Stimulated activated CD4-positive, alpha-beta T cell treated with anti-CD3 and anti-CD28 coated beads, Interleukin-1b, Interleukin-23, amount 100 ng/mL, for 4 hours (primary cell): Measurements from ENCODE around the gene SLC16A7.
"Not testable (repeated sequence)": the region's sequence is repeated elsewhere in the genome, so short reads cannot be mapped to it uniquely, and the experiment has no call there.

Source experiments
- DNase-seq, 2 donors: peaks; one replicate each; pipeline ENCODE4 v3.0.0-alpha.2; 2020; ENCODE audit warnings: low read depth in 2 of 2

The SLC16A7 gene

DNA sequence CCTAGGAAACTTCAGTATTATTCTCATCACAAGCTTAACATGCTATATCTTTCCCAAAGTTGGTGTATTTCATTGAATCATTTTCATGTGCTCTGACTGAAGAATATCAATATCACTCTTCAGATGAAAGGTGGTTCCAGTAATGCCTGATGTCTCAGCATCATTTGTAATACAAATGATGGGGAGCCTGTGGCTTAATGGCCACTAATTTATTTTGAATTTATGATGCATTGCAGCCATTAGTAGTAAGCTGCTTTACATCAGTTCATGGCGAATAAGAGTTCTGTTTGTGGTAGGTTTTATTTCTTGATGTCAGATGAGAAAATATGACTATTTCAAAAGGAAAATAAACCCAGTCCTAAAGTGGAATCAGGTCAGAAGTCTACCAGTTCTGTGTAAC is 139.4 kb downstream of the SLC16A7 start:
- DNase-seq: no peak

DNA sequence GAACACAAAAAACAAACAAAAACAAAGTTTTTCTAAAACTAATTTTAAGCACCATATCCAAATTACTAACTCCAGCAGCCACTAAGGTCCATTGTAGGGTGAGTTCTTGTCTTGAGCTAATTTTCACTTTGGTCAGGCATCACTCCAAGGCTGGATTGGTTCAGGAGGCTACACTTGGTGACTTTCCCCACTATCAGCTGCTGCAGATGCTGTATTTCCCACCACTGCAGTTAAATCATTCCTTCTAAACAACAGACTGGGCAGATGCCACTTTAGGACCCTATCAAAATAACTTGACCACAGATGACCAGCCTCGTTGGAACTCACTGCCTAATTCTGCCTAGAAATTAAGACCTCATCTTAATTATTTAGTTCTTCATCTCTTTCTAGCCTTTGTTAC is 140.5 kb downstream of the SLC16A7 start:
- DNase-seq: no peak

DNA sequence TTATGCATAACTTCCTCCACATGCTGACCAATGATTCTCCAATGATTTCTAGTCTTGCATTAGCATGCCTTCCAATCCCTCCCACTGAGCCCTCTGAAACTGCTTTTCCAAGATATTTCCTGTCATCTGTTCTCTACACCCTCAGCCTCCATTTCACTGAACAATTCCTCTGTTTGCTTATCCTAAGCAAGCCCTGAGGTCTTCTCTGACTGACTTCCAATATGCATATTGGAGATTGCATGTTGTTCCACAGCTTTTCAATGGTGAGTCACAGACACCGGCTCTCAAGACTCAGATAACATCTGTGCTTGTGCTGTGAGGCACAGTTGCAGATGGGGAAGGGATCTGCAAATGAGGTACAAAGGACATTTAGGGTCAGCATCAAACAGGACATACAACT is 141.0 kb downstream of the SLC16A7 start:
- DNase-seq: no peak

GRCh38 chr12:59737725-59738463 is 142.1 kb downstream of the SLC16A7 start:
- DNase-seq: no peak

GRCh38 chr12:59742841-59743240 is 147.0 kb downstream of the SLC16A7 start:
- no peak for DNase-seq

GRCh38 chr12:59744564-59744963 is 148.7 kb downstream of the SLC16A7 start:
- DNase-seq: no peak

- DNase-seq: not testable (repeated sequence)
These were observed 155.3 kb downstream of the SLC16A7 start for GRCh38 chr12:59751091-59751490.

DNA sequence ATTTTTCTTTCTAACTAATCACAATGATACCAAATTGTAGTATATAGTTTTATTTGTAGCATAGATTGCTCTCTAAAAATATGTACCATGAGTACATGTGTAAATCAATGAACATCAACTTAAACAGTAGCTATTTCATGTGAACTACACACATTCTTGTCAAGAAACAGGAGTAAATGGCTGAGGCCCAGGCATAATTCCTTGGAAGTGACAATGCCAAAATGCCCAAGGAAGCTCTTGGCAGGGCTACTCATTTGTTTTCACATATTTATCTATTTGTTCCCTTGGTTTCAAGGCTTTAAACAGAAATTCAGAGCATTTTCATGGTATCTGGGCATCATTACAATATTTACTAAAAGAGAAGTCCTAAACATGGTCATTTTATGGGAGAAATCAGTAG is 165.7 kb downstream of the SLC16A7 start:
- no peak for DNase-seq

GRCh38 chr12:59763835-59764234 is 168.0 kb downstream of the SLC16A7 start:
- no peak for DNase-seq

DNA sequence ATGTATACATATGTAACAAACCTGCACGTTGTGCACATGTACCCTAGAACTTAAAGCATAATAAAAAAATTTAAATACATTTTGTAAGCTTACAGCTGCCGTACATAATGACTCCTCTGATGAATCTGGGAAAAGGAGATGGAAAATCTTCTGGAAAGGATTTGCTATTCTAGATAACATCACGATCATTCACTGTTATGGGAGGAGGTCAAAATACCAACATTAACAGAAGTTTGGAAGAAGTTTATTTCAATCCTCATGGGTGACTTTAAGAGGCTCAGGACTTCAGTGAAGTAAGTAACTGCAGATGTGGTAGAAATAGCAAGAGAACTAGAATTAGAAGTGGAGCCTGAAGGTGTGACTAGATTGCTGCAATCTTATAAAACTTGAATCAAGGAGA is 172.2 kb downstream of the SLC16A7 start:
- DNase-seq: no peak

DNA sequence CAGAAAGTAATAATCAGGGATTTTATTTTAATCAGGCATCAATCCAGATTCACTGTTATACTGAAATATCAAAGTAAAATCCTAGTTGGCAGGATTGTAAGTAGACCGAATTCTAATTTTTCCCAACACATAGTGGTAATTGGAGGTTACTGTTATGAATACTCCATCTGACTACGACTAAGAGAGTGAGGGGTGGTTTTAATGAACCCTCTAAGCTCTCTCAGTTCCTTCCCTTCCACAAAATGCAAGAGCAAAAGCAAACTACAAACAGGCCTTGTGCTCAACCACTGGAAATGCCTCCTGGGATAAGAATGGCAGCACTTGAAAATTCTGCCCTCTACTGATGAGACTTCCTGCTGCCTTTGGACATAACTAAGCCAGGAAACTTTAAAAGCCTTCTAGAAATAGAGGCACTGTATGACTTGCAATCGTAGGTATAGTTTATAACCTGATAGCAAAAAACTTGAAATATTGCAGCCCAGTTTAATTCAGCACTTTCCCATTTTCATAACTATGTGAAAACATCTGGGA is 184.8 kb downstream of the SLC16A7 start:
- DNase-seq: no peak

- no peak for DNase-seq
These were observed 191.8 kb downstream of the SLC16A7 start for GRCh38 chr12:59787610-59788009.

DNA sequence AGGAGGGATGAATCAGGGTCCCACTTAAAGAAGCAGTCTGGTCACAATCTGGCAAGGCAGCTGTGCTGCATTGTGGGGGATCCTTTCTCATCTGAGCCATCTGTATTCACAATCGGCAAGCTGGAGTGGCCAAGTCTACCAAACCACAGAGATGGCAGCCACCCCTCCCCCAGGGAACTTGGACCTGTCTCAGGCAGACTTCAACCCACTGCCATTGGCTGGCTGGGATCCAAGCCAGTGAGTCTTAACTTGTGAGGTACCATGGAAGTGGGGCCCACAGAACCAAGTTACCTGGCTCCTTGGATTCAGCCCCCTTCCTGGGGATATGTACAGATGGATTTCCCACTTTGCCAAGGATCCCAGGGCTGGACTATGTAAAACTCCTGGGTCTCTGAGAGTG is 196.8 kb downstream of the SLC16A7 start:
- DNase-seq: no peak

DNA sequence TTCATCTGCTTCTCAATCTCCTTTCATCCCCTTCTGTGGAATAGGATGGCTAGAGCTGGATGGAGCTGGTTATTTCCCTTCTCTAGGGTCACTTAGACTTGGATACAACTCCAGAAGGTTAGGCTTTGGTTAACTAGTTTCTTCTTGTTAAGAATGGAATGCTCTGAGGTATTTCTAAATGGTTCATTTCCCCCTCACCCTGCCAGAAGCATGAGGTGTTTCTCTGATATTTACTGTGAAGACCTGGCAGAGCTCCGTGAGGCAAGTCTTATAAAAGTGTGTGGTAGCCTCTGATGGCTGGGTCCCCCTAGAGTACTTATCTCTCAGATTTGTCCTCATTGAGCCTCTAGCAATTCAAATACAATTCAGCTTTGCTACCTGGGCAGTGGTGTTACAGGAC is 207.9 kb downstream of the SLC16A7 start:
- no peak for DNase-seq

DNA sequence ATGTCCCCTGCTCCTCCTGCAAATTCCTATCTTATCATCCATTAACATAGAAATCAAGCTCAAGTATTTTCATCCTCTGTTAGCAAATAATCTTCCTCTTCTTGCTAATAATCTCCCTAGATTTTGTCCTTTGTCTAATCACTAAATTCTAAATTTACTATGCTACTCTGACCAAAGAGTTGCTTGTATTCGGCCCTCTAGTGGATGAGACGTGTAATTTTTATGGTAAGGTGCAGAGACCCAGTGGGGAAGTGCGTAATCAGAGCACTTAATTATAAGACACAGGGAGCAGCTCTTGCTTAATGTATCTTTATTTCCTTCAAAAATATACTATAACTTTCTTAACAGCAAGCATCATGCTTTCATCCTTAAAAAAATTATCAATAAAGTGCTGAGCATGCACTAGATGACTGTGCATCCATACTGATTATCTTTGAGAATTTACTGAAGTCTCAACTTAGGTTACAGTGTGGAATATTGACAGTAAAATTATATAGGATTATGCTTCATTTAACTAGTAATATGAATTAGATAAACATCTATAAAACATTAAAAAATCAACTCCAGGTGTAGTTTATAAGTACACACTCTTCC is 212.6 kb downstream of the SLC16A7 start:
- DNase-seq: peak in 1 of 2 donors; percentile 2

DNA sequence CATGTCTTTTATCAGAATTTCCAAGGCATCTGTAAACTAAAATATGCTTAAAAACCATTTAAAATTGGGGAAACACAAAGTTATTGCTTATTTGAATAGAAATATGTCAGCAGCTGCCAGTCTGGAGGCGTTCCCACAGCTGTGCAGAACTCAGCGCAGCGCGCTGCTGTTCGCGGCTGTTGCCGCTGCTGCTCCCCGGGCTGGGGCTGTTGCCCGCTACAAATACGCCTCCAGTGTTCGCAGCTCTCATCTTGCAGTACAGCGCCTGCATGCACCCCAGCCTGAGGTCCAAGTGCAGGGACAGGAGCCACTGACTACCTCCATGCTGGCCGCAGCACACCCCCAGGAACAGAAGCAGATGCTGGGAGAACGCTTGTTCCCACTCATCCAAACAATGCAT is 216.2 kb downstream of the SLC16A7 start:
- no peak for DNase-seq

DNA sequence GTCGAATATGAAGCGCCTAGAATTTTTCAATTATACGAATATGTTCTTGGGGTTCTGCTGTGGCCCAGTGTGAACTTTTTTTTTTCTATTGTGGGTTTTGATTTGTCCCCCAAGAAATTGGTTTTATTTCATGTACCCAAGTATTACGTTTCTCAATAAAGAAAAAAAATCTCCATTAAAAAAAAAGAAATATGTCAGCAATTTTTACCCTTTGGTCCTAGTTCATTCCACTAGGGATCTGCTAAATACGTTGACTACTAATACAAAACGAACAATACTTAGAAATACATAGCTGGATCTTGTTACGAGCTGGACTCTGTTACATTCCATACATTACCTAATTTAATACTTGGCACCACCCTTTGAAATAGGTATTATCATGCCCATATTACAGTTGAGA is 216.9 kb downstream of the SLC16A7 start:
- no peak for DNase-seq

DNA sequence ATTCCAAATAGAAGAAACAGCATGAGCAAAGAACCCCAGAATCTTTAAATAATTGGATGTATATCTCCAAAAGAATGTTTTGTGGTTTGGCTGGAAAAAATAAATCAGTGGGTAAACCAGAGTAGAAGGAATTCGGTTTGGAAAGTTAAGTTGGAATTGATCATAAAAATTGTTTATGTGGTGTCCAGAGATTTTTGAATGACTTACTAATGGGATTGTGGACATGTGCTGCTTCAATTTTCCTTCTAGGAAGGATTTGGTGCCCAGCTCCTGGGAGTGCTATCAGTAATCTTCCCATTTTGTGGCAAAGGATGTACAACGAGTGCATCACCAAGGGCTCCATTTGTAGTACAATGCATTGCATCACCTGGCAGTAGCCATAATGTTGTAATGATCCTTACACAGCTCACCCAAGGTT is 224.8 kb downstream of the SLC16A7 start:
- DNase-seq: no peak

GRCh38 chr12:59823567-59823966 is 227.7 kb downstream of the SLC16A7 start:
- DNase-seq: no peak

DNA sequence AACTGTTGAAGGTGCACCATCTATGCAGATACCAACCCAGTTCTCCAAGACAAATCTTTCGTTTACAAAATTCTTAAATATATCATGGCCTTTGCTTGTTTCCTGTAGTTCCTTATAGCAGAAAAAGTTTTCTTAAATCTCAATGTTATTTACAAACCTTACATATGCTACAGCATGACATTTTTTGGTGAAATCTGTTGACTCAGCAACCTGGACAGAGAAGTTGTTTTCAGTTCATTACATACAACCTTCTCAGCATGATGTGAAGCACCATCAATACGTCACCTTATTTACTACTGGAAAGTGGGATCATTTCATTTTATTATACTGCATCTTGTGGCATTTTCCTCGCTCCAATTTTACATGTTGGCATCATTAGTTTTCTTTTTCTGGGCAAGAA is 231.9 kb downstream of the SLC16A7 start:
- no peak for DNase-seq

DNA sequence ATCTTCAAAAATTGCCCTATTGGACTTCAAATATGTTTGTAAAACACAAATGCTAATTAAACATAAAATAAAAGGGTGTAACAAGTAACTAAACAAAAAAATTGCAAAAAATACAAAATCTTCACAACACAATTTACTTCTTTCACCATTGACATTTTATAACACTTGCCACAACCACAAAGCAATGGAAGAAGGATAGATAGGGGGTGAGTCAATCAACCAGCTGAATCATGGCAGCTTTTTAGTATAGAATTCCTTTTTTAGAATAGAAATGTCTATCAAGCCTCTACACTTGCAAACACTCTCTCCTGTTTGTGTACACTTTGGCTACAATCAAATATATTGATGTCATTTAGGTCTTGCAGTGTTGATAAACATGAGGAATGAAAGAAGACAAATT is 232.7 kb downstream of the SLC16A7 start:
- no peak for DNase-seq

GRCh38 chr12:59833408-59833807 is 237.6 kb downstream of the SLC16A7 start:
- no peak for DNase-seq

DNA sequence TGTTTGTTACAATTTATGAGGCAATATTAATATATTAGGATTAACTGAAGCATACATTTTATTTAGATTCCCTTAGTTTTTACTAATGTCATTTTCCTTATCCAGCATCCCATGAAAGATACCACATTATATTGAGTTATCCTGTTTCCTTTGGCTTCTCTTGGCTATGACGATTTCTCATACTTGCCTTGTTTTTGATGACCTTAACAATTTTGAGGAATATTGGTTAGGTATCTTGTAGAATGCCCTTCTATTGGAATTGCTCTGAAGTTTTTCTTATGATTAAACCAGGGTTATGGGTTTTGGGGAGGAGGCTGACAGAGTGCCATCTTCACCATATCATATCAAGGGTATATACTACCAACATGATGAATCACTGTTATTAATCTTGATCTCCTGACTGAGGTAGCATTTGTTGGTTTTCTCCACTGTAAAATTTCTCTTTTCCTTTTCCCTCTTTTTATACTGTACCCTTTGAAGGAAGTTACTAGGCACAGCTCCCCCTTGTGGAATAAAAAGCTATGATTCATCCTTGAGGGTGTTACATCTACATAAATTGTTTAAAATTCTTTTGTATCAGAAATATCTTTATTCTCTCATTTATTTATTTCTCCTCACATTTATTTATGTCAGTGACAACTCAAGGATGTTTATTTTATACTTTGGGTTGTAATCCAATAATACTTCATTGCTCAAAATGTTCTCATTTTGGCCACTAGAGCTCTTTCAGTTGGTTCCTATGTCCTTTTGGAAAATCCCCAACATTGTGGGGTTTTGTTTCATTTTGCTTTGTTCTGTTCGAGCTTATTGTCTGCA is 239.0 kb downstream of the SLC16A7 start:
- DNase-seq: no peak
